Measurements from ENCODE around the gene FCRLB. TPM values are rescaled to one million over a fixed set of nuclear protein-coding genes. Genes with fewer than 3 reads are reported as not detected.

Gene FCRLB
- total RNA-seq, 1 donor from 2014 or later: not detected

DNA sequence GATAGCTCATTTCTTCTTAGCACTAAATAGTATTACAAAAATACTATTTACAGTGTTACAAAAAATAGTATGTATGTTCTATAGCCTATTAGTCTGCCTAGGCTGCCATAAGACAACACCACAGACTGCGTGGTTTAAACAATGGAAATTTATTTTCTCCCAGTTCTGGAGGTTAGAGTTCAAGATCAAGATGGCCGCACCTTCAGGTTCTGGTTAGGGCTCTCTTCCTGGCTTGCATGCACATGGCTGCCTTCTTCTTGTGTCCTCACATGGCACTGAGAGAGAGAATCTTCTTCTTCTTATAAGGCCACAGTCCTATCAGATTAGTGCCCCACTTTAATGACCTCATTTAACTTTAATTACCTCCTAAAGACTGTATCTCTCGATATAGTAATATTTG, 48.9 kb downstream of the FCRLB start:
- H2AFZ ChIP-seq (replicated peaks): no peak overlapping the region
- H3K79me2 ChIP-seq (ENCODE audit: low read depth): peaks cover 30% of the 10 kb centered on the region
- peaks cover 14% of the 10 kb centered on the region for H3K4me1 Mint-ChIP-seq

DNA sequence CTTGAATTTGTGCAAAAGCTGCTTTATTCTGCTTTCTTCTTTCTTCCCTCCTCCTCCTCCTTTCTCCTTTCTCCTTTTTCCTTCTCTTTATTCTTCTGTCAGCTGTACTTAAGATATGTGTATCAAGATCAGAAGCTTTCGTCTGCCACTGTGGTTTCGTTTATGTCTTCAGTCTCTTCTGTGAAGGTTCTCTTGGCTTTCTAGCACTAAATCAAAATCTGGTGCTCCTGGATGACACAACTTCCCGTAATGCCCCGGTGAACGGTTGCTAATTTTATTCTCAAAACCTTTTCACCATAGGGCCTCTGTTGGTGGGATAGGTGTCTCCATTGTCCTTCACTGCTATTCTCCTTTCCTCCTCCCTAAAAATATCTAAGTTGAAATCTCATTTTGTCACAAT, 49.8 kb downstream of the FCRLB start:
- no peak for DNase-seq (ENCODE audit: low spot score)
- Mint-ChIP-seq H3K9me3 (no peaks in the 10 kb centered on the region), H3K36me3 (no peaks in the 10 kb centered on the region), H3K4me3 (no peak overlapping the region), H3K27ac (no peak overlapping the region), H3K27me3 (ENCODE audit: insufficient read depth, low read depth) (no peaks in the 10 kb centered on the region), H3K4me1 (peaks cover 14% of the 10 kb centered on the region)
- Histone ChIP-seq H2AFZ (replicated peaks) (no peak overlapping the region), H3F3A (ENCODE audit: low read depth) (peaks cover 10% of the 10 kb centered on the region), H3K79me2 (ENCODE audit: low read depth) (peaks cover 33% of the 10 kb centered on the region), H3K4me2 (no peak overlapping the region), H3K9ac (no peak overlapping the region), H3K36me3 (no peaks in the 10 kb centered on the region), H3K27me3 (no peaks in the 10 kb centered on the region), H3K9me3 (ENCODE audit: low read depth) (no peaks in the 10 kb centered on the region), H3K4me3 (no peak overlapping the region), H4K20me1 (ENCODE audit: low read depth) (no peaks in the 10 kb centered on the region), H3K27ac (no peak overlapping the region), H3K4me1 (peaks cover 8% of the 10 kb centered on the region)
- TF ChIP-seq, protein P1, sequence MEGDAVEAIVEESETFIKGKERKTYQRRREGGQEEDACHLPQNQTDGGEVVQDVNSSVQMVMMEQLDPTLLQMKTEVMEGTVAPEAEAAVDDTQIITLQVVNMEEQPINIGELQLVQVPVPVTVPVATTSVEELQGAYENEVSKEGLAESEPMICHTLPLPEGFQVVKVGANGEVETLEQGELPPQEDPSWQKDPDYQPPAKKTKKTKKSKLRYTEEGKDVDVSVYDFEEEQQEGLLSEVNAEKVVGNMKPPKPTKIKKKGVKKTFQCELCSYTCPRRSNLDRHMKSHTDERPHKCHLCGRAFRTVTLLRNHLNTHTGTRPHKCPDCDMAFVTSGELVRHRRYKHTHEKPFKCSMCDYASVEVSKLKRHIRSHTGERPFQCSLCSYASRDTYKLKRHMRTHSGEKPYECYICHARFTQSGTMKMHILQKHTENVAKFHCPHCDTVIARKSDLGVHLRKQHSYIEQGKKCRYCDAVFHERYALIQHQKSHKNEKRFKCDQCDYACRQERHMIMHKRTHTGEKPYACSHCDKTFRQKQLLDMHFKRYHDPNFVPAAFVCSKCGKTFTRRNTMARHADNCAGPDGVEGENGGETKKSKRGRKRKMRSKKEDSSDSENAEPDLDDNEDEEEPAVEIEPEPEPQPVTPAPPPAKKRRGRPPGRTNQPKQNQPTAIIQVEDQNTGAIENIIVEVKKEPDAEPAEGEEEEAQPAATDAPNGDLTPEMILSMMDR (IDR thresholded peaks at IDR 0.05): no peak
- TF ChIP-seq EZH2 (IDR thresholded peaks at IDR 0.05) (no peak), EZH2phosphoT487 (IDR thresholded peaks at IDR 0.05) (no peak)

More for the DNA sequence above, 48.9 kb downstream of the FCRLB start:
- DNase-seq (ENCODE audit: low spot score): no peak
- H3F3A ChIP-seq (ENCODE audit: low read depth): peaks cover 10% of the 10 kb centered on the region
- Mint-ChIP-seq H3K9me3 (no peaks in the 10 kb centered on the region), H3K4me3 (no peak overlapping the region), H3K27me3 (ENCODE audit: insufficient read depth, low read depth) (no peaks in the 10 kb centered on the region), H3K27ac (no peak overlapping the region), H3K36me3 (no peaks in the 10 kb centered on the region)
- no peak overlapping the region for H3K4me2 ChIP-seq
- H4K20me1 ChIP-seq (ENCODE audit: low read depth): no peaks in the 10 kb centered on the region
- no peak overlapping the region for H3K9ac ChIP-seq
- no peaks in the 10 kb centered on the region for H3K9me3 ChIP-seq (ENCODE audit: low read depth)
- H3K27me3 ChIP-seq: no peaks in the 10 kb centered on the region
- H3K4me3 ChIP-seq: no peak overlapping the region
- H3K36me3 ChIP-seq: no peaks in the 10 kb centered on the region
- H3K27ac ChIP-seq: no peak overlapping the region
- H3K4me1 ChIP-seq: peaks cover 8% of the 10 kb centered on the region
- TF ChIP-seq EZH2 (IDR thresholded peaks at IDR 0.05) (no peak), EZH2phosphoT487 (IDR thresholded peaks at IDR 0.05) (no peak)
- TF ChIP-seq, protein P1 (IDR thresholded peaks at IDR 0.05): no peak

DNA sequence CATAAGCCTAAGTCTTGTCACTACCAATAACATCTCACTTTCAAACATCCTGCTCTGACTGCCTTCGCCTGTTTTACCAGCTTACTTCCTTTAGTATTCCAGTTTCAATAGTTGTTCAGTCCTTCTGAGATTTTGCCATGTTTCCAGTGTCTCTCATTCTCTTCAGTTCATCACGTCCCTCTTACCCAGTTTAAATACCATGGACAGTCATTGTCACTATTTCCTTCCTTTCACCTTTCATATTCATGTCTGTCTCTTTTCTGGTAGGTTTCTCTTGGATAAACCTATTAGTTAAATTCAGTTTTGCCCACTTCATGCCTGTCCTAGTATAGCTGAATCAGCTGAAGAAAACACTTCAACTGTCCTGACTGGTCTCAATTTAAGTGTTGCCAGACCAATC, 50.6 kb downstream of the FCRLB start:
- Histone ChIP-seq H3K4me1 (peaks cover 6% of the 10 kb centered on the region), H3F3A (ENCODE audit: low read depth) (peaks cover 4% of the 10 kb centered on the region), H3K4me2 (no peak overlapping the region), H3K79me2 (ENCODE audit: low read depth) (peaks cover 26% of the 10 kb centered on the region), H3K9me3 (ENCODE audit: low read depth) (no peaks in the 10 kb centered on the region), H3K27ac (no peak overlapping the region), H4K20me1 (ENCODE audit: low read depth) (no peaks in the 10 kb centered on the region), H3K27me3 (no peaks in the 10 kb centered on the region), H2AFZ (replicated peaks) (no peak overlapping the region), H3K36me3 (no peaks in the 10 kb centered on the region), H3K9ac (no peak overlapping the region), H3K4me3 (no peak overlapping the region)
- H3K27me3 Mint-ChIP-seq (ENCODE audit: insufficient read depth, low read depth): no peaks in the 10 kb centered on the region
- no peaks in the 10 kb centered on the region for H3K36me3 Mint-ChIP-seq
- H3K4me3 Mint-ChIP-seq: no peak overlapping the region
- no peak for DNase-seq (ENCODE audit: low spot score)
- H3K4me1 Mint-ChIP-seq: peaks cover 12% of the 10 kb centered on the region
- no peaks in the 10 kb centered on the region for H3K9me3 Mint-ChIP-seq
- no peak for TF ChIP-seq EZH2phosphoT487 (IDR thresholded peaks at IDR 0.05)
- TF ChIP-seq, protein P1 (IDR thresholded peaks at IDR 0.05): no peak
- no peak for TF ChIP-seq EZH2 (IDR thresholded peaks at IDR 0.05)
- no peak overlapping the region for H3K27ac Mint-ChIP-seq
